ENCODE measurements around the gene MRC2. TPM values are rescaled to one million over a fixed set of nuclear protein-coding genes. Genes with fewer than 3 reads are reported as not detected.

The MRC2 gene
- total RNA-seq, 1 donor from 2014 or later, result 361 TPM

GRCh38 chr17:62722625-62723024 lies 95.2 kb downstream of the MRC2 start:
- H2AFZ ChIP-seq (ENCODE audit: low read depth, low read length), result no peak overlapping the region
- H3K9me3 ChIP-seq (ENCODE audit: insufficient read depth, low read depth, low read length), result no peaks in the 10 kb centered on the region
- no peaks in the 10 kb centered on the region for H3K79me2 ChIP-seq (ENCODE audit: insufficient read depth, low read length)
- peaks cover 4% of the 10 kb centered on the region for H3K4me1 ChIP-seq (ENCODE audit: insufficient read depth, low read length)
- H3K9ac ChIP-seq (ENCODE audit: low read length), result no peak overlapping the region
- DNase-seq (ENCODE audit: low read depth) (no peak), FAIRE-seq (no peak)
- no peaks in the 10 kb centered on the region for H3K36me3 ChIP-seq (ENCODE audit: insufficient read depth, low read length)
- peaks cover 17% of the 10 kb centered on the region for H3K4me1 Mint-ChIP-seq (ENCODE audit: low read depth, unreplicated experiment)
- H3K4me3 ChIP-seq (ENCODE audit: insufficient read depth, low read depth, low read length), result no peak overlapping the region
- no peaks in the 10 kb centered on the region for H3K27me3 Mint-ChIP-seq (ENCODE audit: low read depth, unreplicated experiment)
- H3K9me3 Mint-ChIP-seq (ENCODE audit: unreplicated experiment), result no peaks in the 10 kb centered on the region
- H4K20me1 ChIP-seq (ENCODE audit: insufficient read depth, low read length), result no peaks in the 10 kb centered on the region
- no peak overlapping the region for H3K4me3 Mint-ChIP-seq (ENCODE audit: unreplicated experiment)
- no peaks in the 10 kb centered on the region for H3K27me3 ChIP-seq (ENCODE audit: insufficient read depth, low read length)
- H3K4me2 ChIP-seq (ENCODE audit: low read length), result no peak overlapping the region
- TF ChIP-seq, protein P1, sequence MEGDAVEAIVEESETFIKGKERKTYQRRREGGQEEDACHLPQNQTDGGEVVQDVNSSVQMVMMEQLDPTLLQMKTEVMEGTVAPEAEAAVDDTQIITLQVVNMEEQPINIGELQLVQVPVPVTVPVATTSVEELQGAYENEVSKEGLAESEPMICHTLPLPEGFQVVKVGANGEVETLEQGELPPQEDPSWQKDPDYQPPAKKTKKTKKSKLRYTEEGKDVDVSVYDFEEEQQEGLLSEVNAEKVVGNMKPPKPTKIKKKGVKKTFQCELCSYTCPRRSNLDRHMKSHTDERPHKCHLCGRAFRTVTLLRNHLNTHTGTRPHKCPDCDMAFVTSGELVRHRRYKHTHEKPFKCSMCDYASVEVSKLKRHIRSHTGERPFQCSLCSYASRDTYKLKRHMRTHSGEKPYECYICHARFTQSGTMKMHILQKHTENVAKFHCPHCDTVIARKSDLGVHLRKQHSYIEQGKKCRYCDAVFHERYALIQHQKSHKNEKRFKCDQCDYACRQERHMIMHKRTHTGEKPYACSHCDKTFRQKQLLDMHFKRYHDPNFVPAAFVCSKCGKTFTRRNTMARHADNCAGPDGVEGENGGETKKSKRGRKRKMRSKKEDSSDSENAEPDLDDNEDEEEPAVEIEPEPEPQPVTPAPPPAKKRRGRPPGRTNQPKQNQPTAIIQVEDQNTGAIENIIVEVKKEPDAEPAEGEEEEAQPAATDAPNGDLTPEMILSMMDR (IDR thresholded peaks at IDR 0.05; ENCODE audit: insufficient read depth, low read depth, low read length), result no peak
- no peak for TF ChIP-seq EZH2 (IDR thresholded peaks at IDR 0.05; ENCODE audit: insufficient read depth, low read length)
- no peak overlapping the region for H3K27ac ChIP-seq (ENCODE audit: low read depth, low read length)
- H3K36me3 Mint-ChIP-seq (ENCODE audit: low read depth, unreplicated experiment), result peaks cover 5% of the 10 kb centered on the region
- no peak overlapping the region for H3K27ac Mint-ChIP-seq (ENCODE audit: unreplicated experiment)

DNA sequence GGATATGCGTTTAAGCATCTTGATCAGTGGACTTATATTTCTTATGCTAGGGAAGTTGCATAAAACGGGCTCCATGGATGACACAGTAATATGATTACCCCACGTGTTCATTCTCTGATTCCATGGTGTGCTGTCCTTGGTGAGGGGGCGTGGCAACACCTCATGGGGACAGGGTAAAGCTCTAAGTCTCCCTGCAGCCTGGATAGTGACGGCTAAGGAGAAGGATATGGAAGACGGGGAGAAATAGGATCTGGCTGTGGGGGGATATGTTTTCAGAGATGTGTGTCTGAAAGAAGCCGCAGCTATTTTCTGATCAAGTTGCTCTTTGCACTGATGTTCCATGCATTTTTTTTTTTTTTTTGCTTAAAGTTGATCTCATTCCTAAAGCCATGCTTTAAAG lies 96.4 kb downstream of the MRC2 start:
- Mint-ChIP-seq H3K9me3 (ENCODE audit: unreplicated experiment) (no peaks in the 10 kb centered on the region), H3K36me3 (ENCODE audit: low read depth, unreplicated experiment) (peaks cover 5% of the 10 kb centered on the region), H3K4me1 (ENCODE audit: low read depth, unreplicated experiment) (peaks cover 17% of the 10 kb centered on the region), H3K4me3 (ENCODE audit: unreplicated experiment) (no peak overlapping the region), H3K27me3 (ENCODE audit: low read depth, unreplicated experiment) (no peaks in the 10 kb centered on the region), H3K27ac (ENCODE audit: unreplicated experiment) (no peak overlapping the region)
- Histone ChIP-seq H3K4me3 (ENCODE audit: insufficient read depth, low read depth, low read length) (no peak overlapping the region), H3K36me3 (ENCODE audit: insufficient read depth, low read length) (no peaks in the 10 kb centered on the region), H3K4me2 (ENCODE audit: low read length) (no peak overlapping the region), H3K4me1 (ENCODE audit: insufficient read depth, low read length) (peaks cover 4% of the 10 kb centered on the region), H3K79me2 (ENCODE audit: insufficient read depth, low read length) (no peaks in the 10 kb centered on the region), H3K9ac (ENCODE audit: low read length) (no peak overlapping the region), H2AFZ (ENCODE audit: low read depth, low read length) (no peak overlapping the region), H3K27ac (ENCODE audit: low read depth, low read length) (no peak overlapping the region), H3K9me3 (ENCODE audit: insufficient read depth, low read depth, low read length) (no peaks in the 10 kb centered on the region), H4K20me1 (ENCODE audit: insufficient read depth, low read length) (no peaks in the 10 kb centered on the region), H3K27me3 (ENCODE audit: insufficient read depth, low read length) (no peaks in the 10 kb centered on the region)
- no peak for DNase-seq (ENCODE audit: low read depth)
- no peak for FAIRE-seq
- TF ChIP-seq EZH2 (IDR thresholded peaks at IDR 0.05; ENCODE audit: insufficient read depth, low read length), result no peak
- TF ChIP-seq, protein P1 (IDR thresholded peaks at IDR 0.05; ENCODE audit: insufficient read depth, low read depth, low read length), result no peak

- no peak for TF ChIP-seq EZH2 (IDR thresholded peaks at IDR 0.05; ENCODE audit: insufficient read depth, low read length)
- TF ChIP-seq, protein P1 (IDR thresholded peaks at IDR 0.05; ENCODE audit: insufficient read depth, low read depth, low read length), result no peak
- no peak for FAIRE-seq
- Histone ChIP-seq H3K27me3 (ENCODE audit: insufficient read depth, low read length) (no peaks in the 10 kb centered on the region), H3K4me2 (ENCODE audit: low read length) (no peak overlapping the region), H2AFZ (ENCODE audit: low read depth, low read length) (peak overlapping the region; percentile 35), H3K79me2 (ENCODE audit: insufficient read depth, low read length) (no peaks in the 10 kb centered on the region), H3K9ac (ENCODE audit: low read length) (no peak overlapping the region), H3K4me1 (ENCODE audit: insufficient read depth, low read length) (peaks cover 4% of the 10 kb centered on the region), H3K4me3 (ENCODE audit: insufficient read depth, low read depth, low read length) (no peak overlapping the region), H3K36me3 (ENCODE audit: insufficient read depth, low read length) (no peaks in the 10 kb centered on the region), H3K27ac (ENCODE audit: low read depth, low read length) (no peak overlapping the region), H3K9me3 (ENCODE audit: insufficient read depth, low read depth, low read length) (no peaks in the 10 kb centered on the region), H4K20me1 (ENCODE audit: insufficient read depth, low read length) (no peaks in the 10 kb centered on the region)
- peaks cover 14% of the 10 kb centered on the region for H3K4me1 Mint-ChIP-seq (ENCODE audit: low read depth, unreplicated experiment)
- peak overlapping the region; percentile 82 for H3K27ac Mint-ChIP-seq (ENCODE audit: unreplicated experiment)
- peaks cover 2% of the 10 kb centered on the region for H3K36me3 Mint-ChIP-seq (ENCODE audit: low read depth, unreplicated experiment)
- no peak for DNase-seq (ENCODE audit: low read depth)
- H3K27me3 Mint-ChIP-seq (ENCODE audit: low read depth, unreplicated experiment), result no peaks in the 10 kb centered on the region
- no peak overlapping the region for H3K4me3 Mint-ChIP-seq (ENCODE audit: unreplicated experiment)
- H3K9me3 Mint-ChIP-seq (ENCODE audit: unreplicated experiment), result no peaks in the 10 kb centered on the region
These were observed 97.1 kb downstream of the MRC2 start for GRCh38 chr17:62724398-62725146.
